Testis (tissue), 2 donors: ENCODE measurements around the gene CD244.

Experiments
- CTCF ChIP-seq, 3 experiments: fragments of 450-650 bp in 2 of 3; fragments of 200-600 bp in 1 of 3; sonication (generic) in 1 of 3; IDR thresholded peaks; one replicate each; pipeline ENCODE4 v1.5.1; 2016 to 2019; ENCODE audit warnings: antibody characterized with exemption in 3 of 3, mild to moderate bottlenecking in 2 of 3, moderate library complexity in 1 of 3
- POLR2A ChIP-seq: fragments of 450-650 bp; IDR thresholded peaks from one replicate; pipeline ENCODE4 v1.6.1; 2017; ENCODE audit warnings: antibody characterized with exemption, mild to moderate bottlenecking, moderate library complexity

- TF ChIP-seq CTCF (IDR thresholded peaks at IDR 0.05) (no peak), POLR2A (no peak)
Observed at GRCh38 chr1:160904783-160905616, 42.3 kb upstream of the CD244 start.
